Memory B cell (primary cell): ENCODE data around the gene CCS.

Experiments
- ATAC-seq: fragments of 150-1000 bp; cut with Tn5 transposase; 2 replicates; pipeline ENCODE4 v1.10.0; 2021; ENCODE audit warnings: low read depth, mild to moderate bottlenecking, moderate library complexity
- DNase-seq, 2 donors: peaks; one replicate each; pipeline ENCODE4 v3.0.0; 2022; ENCODE audit warnings: low spot score in 2 of 2
- H3K27ac Mint-ChIP-seq: one replicate; pipeline ENCODE4 v1.8.0; 2022; ENCODE audit warnings: mild to moderate bottlenecking, moderate library complexity, mixed read lengths
- H3K27me3 Mint-ChIP-seq: one replicate; pipeline ENCODE4 v1.8.0; 2022; ENCODE audit warnings: mixed read lengths
- H3K36me3 Mint-ChIP-seq: one replicate; pipeline ENCODE4 v1.8.0; 2022; ENCODE audit warnings: mild to moderate bottlenecking, mixed read lengths
- H3K4me1 Mint-ChIP-seq: one replicate; pipeline ENCODE4 v1.8.0; 2022; ENCODE audit warnings: mixed read lengths
- H3K4me3 Mint-ChIP-seq: one replicate; pipeline ENCODE4 v1.8.0; 2022; ENCODE audit warnings: mild to moderate bottlenecking, moderate library complexity, mixed read lengths
- H3K9me3 Mint-ChIP-seq: one replicate; pipeline ENCODE4 v1.8.0; 2022; ENCODE audit warnings: mixed read lengths

CCS gene

DNA sequence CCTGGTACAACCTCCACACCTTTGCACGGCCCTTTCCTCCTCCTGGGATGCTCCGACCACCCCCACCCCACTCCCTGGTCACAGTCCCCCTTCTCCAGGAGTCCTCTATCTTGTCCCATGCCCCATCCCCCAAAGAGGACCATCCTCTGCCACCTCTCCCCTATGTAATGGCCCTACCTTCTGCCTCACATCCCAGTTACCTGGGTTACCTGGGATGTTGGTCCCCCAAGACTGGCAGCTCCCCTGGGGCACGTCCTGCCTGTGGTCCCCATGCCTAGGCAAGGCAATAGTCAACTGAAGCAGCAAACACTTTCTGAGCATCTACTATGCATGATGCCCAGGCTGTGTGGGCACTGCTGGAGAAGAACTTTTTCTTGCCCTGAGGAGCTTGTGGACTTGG lies 37.6 kb upstream of the CCS start:
- H3K9me3 Mint-ChIP-seq, result no peaks in the 10 kb centered on the region
- H3K4me1 Mint-ChIP-seq, result no peaks in the 10 kb centered on the region
- H3K36me3 Mint-ChIP-seq, result no peaks in the 10 kb centered on the region
- ATAC-seq, result no peak
- no peak overlapping the region for H3K27ac Mint-ChIP-seq
- DNase-seq, result no peak
- H3K4me3 Mint-ChIP-seq, result no peak overlapping the region
- H3K27me3 Mint-ChIP-seq, result peaks cover 9% of the 10 kb centered on the region

DNA sequence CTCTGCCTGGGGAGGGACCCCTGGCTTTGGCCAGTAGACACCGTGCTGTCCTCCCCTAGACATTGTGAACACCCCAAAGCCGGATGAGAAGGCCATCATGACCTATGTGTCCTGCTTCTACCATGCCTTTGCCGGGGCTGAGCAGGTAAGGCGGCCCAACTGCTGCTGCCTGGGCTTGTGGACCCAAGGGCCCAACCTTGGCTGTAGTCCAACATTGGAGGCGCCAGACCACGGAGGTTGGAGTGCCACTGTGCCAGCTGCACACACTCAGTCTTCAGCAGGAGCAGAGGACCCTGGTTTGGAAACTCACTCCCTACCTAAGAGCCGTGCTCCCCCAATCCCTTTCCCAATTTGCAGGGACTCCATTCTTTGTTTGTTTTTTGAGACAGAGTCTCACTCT lies 36.9 kb upstream of the CCS start:
- H3K36me3 Mint-ChIP-seq, result no peaks in the 10 kb centered on the region
- H3K4me3 Mint-ChIP-seq, result no peak overlapping the region
- no peaks in the 10 kb centered on the region for H3K9me3 Mint-ChIP-seq
- no peak for DNase-seq
- no peak overlapping the region for H3K27ac Mint-ChIP-seq
- peaks cover 9% of the 10 kb centered on the region for H3K27me3 Mint-ChIP-seq
- no peak for ATAC-seq
- H3K4me1 Mint-ChIP-seq, result no peaks in the 10 kb centered on the region

DNA sequence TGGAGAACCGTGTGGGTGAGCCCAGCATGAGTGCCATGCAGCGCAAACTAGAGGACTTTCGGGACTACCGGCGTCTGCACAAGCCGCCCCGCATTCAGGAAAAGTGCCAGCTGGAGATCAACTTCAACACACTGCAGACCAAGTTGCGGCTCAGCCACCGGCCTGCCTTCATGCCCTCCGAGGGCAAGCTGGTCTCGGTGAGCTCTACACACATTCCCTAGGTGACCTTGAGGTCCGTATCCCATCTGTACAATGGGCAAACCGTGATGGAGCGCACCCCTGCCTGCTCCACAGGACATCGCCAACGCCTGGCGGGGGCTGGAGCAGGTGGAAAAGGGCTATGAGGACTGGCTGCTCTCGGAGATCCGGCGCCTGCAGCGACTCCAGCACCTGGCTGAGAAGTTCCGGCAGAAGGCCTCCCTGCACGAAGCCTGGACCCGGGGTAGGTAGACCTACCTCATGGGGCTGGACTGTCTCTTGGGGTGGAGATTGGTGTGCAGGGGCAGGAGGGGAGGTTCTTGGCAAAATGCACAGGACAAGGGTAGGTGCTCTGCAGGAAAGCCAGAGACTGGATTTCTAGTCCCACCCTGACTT lies 35.2 kb upstream of the CCS start:
- Mint-ChIP-seq H3K27ac (no peak overlapping the region), H3K27me3 (peaks cover 9% of the 10 kb centered on the region), H3K36me3 (no peaks in the 10 kb centered on the region), H3K4me1 (no peaks in the 10 kb centered on the region), H3K9me3 (no peaks in the 10 kb centered on the region), H3K4me3 (no peak overlapping the region)
- ATAC-seq (no peak), DNase-seq (no peak)

DNA sequence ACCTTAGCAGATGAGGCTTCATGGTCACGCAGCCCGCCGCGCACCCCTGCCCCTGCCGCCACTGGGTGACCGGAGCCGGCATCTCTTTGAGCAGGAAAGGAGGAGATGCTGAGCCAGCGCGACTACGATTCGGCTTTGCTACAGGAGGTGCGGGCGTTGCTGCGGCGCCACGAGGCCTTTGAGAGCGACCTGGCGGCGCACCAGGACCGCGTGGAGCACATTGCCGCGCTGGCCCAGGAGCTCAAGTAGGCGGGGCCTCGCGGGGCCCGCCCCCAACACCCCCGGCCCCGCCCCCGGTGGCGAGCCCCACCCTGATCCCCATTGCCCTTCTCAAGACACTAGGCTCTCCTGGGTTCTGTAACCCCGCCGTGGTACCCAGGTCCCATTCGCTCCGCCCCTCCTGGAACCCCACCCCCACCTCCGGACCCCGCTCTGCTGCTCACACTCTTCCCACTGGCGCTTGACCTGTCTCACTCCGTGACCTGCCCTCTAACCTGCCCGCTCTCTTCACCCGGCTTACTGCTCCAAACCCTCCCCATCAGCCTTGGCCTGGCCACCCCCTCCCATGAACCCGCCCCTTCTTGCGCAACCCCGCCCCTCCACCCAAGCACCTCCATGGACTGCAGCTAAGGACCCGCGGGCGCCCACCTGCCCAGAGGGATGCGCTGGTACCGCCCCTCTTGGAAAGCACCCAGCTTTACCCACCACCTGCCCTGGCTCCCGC lies 33.7 kb upstream of the CCS start:
- Mint-ChIP-seq H3K4me1 (no peaks in the 10 kb centered on the region), H3K9me3 (no peaks in the 10 kb centered on the region), H3K27me3 (peaks cover 9% of the 10 kb centered on the region), H3K27ac (no peak overlapping the region), H3K4me3 (no peak overlapping the region), H3K36me3 (no peaks in the 10 kb centered on the region)
- DNase-seq (no peak), ATAC-seq (peak; percentile 55)

DNA sequence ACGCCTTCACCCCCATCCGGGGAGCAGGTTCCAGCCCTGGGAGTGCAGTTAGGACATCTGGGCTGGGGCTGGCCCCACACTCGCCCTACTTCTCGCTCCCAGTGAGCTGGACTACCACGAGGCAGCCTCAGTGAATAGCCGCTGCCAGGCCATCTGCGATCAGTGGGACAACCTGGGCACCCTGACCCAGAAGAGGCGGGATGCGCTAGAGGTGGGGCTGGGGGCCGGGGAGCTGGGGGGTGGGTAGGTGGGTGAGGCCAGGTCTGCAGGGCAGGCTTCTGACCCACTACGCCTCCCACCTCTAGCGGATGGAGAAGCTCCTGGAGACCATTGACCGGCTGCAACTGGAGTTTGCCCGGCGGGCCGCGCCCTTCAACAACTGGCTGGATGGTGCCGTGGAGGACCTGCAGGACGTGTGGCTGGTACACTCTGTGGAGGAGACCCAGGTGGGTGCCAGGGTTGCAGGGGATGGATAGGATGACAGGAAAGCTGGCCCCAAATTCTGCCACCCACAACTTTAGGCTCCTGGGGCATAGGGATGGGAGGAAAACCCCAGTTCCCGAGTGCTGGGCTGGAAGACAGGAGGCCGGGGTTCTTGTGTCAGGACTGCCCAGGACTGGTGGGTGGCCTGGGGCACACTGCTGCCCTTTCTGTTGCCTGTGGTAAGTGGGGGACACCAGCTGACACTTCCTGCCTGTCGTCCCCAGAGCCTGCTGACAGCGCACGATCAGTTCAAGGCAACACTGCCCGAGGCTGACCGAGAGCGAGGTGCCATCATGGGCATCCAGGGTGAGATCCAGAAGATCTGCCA lies 32.9 kb upstream of the CCS start:
- Mint-ChIP-seq H3K27me3 (peaks cover 9% of the 10 kb centered on the region), H3K4me1 (no peaks in the 10 kb centered on the region), H3K27ac (no peak overlapping the region), H3K4me3 (no peak overlapping the region), H3K36me3 (no peaks in the 10 kb centered on the region), H3K9me3 (no peaks in the 10 kb centered on the region)
- DNase-seq, result no peak
- no peak for ATAC-seq

DNA sequence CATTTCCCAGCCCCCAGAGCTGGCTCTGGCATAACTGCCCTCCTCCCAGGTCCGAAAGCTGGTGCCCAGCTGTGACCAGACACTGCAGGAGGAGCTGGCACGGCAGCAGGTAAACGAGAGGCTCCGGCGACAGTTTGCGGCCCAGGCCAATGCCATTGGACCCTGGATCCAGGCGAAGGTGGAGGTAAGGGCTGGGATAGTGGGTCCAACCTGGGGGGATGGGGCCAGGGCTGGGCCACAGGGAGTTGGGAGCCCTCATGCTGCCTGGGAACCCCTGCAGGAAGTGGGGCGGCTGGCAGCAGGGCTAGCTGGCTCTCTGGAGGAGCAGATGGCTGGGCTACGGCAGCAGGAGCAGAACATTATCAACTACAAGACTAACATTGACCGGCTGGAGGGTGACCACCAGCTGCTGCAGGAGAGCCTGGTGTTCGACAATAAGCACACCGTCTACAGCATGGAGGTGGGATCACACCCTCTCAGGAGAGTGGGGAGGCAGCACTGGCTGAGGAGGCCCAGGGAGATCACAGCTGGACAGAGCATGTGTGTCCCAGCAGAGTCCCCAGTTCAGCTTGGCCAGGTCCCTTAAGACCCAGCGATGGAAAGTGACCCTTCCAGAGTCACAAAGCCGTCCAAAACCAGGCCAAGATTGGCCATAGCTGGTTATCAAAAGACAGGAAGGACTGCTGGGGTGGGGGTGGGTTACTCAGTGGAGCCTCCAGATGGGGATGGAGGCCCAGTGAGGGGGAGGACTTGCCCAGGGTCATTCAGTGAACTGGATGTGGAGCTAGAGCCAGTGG lies 31.6 kb upstream of the CCS start:
- Mint-ChIP-seq H3K4me3 (no peak overlapping the region), H3K36me3 (peaks cover 4% of the 10 kb centered on the region), H3K4me1 (no peaks in the 10 kb centered on the region), H3K27me3 (peaks cover 11% of the 10 kb centered on the region), H3K27ac (no peak overlapping the region), H3K9me3 (no peaks in the 10 kb centered on the region)
- DNase-seq (no peak), ATAC-seq (no peak)

DNA sequence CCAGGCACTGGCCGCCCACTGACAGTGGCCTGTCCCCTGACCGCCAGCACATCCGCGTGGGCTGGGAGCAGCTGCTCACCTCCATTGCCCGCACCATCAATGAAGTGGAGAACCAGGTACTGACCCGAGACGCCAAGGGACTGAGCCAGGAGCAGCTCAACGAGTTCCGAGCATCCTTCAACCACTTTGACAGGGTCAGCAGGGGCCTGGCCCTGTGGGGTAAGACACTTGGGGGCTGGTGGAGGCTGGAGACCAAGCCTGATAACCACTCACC lies 31.1 kb upstream of the CCS start:
- Mint-ChIP-seq H3K27me3 (peaks cover 11% of the 10 kb centered on the region), H3K27ac (no peak overlapping the region), H3K9me3 (no peaks in the 10 kb centered on the region), H3K4me3 (no peak overlapping the region), H3K4me1 (no peaks in the 10 kb centered on the region), H3K36me3 (peaks cover 4% of the 10 kb centered on the region)
- DNase-seq, result no peak
- no peak for ATAC-seq

DNA sequence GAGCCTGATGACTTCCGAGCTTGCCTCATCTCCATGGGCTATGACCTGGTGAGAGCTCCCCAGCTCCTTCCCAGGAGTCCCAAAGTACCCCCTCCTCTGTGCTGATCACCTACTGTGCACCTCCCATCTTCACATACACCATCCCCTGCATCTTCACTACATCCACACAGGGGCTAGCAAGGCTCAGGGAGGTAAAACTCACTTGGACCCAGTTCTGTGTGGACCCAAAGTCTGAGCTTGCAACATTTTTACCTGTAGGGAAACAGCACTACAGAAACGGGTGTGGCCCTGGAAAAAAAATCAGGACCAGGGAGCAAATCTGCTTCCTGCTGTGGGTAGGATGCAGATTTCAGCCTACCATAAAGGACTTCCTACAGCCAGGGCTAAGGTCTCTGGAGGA lies 30.7 kb upstream of the CCS start:
- ATAC-seq (no peak), DNase-seq (no peak)
- Mint-ChIP-seq H3K36me3 (peaks cover 4% of the 10 kb centered on the region), H3K4me3 (no peak overlapping the region), H3K9me3 (no peaks in the 10 kb centered on the region), H3K27me3 (peaks cover 9% of the 10 kb centered on the region), H3K27ac (no peak overlapping the region), H3K4me1 (no peaks in the 10 kb centered on the region)

DNA sequence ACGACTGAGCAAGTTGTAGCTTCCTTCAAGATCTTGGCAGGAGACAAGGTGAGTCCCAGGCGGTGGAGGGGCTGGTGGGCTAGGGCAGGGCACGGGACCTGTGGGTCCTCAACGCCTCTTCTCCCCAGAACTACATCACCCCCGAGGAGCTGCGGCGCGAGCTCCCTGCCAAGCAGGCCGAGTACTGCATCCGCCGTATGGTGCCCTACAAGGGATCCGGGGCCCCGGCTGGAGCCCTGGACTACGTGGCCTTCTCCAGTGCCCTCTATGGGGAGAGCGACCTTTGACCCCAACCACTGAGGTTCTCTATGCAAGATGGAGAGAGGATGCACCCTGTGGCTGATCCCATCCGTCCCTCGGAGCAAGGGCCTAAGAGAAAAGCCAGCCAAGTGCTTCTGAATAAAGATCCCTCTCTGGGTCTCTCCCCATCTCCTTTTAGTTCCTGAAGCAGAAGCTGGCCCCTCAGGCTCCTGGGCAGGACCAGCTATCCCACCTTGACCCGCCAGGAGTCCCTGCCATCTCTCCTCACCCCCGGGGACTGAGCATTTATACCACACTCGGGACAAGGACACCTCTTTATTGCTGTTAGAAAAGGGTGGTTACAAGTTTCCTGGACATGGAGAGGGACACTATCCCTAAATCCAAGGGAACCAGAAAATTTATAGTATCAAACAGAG lies 29.9 kb upstream of the CCS start:
- peaks cover 3% of the 10 kb centered on the region for H3K4me1 Mint-ChIP-seq
- DNase-seq (no peak), ATAC-seq (no peak)
- no peak overlapping the region for H3K27ac Mint-ChIP-seq
- H3K36me3 Mint-ChIP-seq, result peaks cover 4% of the 10 kb centered on the region
- H3K4me3 Mint-ChIP-seq, result no peak overlapping the region
- peaks cover 5% of the 10 kb centered on the region for H3K27me3 Mint-ChIP-seq
- H3K9me3 Mint-ChIP-seq, result no peaks in the 10 kb centered on the region

DNA sequence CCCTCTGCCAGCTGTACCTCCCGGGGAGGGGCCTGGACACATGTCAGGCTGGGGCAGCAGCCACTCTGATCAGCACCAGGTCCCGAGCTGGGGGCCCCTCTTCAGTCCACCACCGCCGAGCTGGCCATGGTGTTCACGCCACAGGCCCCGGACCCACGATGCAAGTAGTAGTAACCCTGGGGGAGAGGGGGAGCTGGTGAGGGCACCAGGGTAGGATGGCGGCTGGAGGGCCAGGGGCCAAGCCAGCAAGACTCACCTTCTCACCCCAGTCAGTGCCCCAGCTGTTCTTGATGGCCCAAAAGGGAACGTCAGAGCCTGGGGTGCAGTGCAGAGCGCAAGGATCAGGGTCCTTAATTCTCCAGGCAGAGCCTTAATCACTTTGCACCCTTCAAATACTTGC lies 29.2 kb upstream of the CCS start:
- peaks cover 4% of the 10 kb centered on the region for H3K27me3 Mint-ChIP-seq
- no peak for ATAC-seq
- peaks cover 4% of the 10 kb centered on the region for H3K36me3 Mint-ChIP-seq

DNA sequence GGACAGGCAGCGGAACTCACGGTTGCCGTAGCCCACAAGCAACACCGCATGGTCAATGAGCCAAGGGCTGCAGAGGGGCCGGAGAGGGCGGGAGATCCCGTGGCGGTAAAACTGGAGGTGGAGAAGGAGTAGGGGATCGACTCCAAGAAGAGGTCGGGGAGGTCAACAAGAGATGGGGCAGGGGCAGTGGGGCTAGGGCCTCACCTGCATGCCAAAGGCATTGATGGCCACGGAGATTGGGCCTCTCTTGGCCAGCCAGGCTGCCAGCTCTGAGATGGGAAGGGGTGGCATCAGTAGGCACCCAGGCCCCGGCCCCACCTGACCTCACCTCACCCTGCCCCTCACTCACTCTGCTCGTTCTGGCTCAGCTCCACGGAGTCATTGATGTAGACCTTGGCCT lies 28.4 kb upstream of the CCS start:
- Mint-ChIP-seq H3K27me3 (peaks cover 3% of the 10 kb centered on the region), H3K27ac (no peak overlapping the region)
- ATAC-seq, result no peak

More for the DNA sequence above, 29.2 kb upstream of the CCS start:
- Mint-ChIP-seq H3K4me1 (peaks cover 3% of the 10 kb centered on the region), H3K9me3 (no peaks in the 10 kb centered on the region), H3K27ac (no peak overlapping the region), H3K4me3 (no peak overlapping the region)
- DNase-seq, result no peak

DNA sequence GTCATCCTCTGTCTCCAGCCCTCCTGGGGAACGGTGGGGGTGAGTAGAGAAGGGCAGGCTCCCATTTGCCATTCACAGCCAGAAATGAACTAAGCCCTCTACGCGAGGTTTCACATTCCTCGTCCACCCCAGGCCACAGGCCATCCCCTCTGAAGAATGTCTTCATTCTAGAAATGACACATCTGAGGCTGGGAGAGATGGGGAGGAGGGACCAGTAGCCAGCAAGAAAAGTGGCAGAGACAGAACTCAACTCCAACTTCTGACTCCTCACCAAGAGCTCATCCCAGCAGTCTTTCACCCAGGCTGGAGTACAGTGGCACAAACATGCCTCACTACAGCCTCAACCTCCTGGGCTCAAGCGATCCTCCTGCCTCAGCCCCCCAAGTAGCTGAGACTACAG lies 28.0 kb upstream of the CCS start:
- Mint-ChIP-seq H3K36me3 (peaks cover 4% of the 10 kb centered on the region), H3K27me3 (peaks cover 3% of the 10 kb centered on the region), H3K9me3 (no peaks in the 10 kb centered on the region), H3K4me1 (peaks cover 3% of the 10 kb centered on the region), H3K27ac (no peak overlapping the region), H3K4me3 (no peak overlapping the region)
- no peak for DNase-seq
- ATAC-seq, result no peak

More for the DNA sequence above, 28.4 kb upstream of the CCS start:
- no peak for DNase-seq
- Mint-ChIP-seq H3K36me3 (peaks cover 4% of the 10 kb centered on the region), H3K9me3 (no peaks in the 10 kb centered on the region), H3K4me3 (no peak overlapping the region), H3K4me1 (peaks cover 3% of the 10 kb centered on the region)

DNA sequence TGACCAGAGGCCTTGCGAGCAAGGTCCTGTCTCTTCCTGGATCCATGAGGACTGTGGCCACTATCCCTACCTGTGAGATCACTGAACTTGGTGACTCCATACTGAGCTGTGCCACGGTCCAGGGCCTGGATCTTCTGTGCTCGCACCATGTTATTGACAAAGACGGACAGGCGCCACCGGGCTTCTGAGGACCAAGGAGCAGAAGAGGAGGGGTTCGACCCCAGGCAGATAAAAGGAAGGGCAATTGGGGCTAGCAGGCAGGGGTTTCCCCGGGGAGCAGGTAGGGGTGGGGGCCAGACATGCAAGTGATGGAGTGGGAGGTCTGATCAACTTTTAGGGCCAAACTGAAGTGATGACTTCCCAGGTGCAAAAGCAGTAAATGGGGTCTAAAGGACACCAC lies 26.8 kb upstream of the CCS start:
- DNase-seq (no peak), ATAC-seq (no peak)
- H3K36me3 Mint-ChIP-seq, result peaks cover 4% of the 10 kb centered on the region
- no peak overlapping the region for H3K27ac Mint-ChIP-seq
- H3K9me3 Mint-ChIP-seq, result no peaks in the 10 kb centered on the region
- H3K27me3 Mint-ChIP-seq, result peaks cover 6% of the 10 kb centered on the region
- no peak overlapping the region for H3K4me3 Mint-ChIP-seq
- peaks cover 3% of the 10 kb centered on the region for H3K4me1 Mint-ChIP-seq

DNA sequence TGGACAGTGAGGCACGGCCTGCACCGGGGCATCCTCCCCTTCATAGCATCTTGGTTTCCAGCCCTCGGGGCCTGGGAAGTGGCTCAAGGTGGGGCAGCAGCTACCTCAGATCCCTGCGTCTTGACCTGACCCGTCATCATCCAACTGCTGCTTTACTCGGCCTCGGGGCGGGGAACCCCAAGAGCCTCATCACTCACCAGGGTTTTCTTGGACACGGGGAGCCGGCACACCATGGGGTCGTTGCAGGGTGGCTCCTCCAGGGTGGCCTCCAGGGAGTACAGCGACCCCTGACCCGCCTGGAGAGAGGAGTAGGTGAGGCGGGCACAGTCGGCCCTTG lies 25.2 kb upstream of the CCS start:
- H3K27ac Mint-ChIP-seq, result no peak overlapping the region
- no peak for ATAC-seq
- H3K27me3 Mint-ChIP-seq, result peaks cover 6% of the 10 kb centered on the region

More for the DNA sequence above, 25.2 kb upstream of the CCS start:
- H3K4me3 Mint-ChIP-seq, result peak overlapping the region; percentile 80
- H3K9me3 Mint-ChIP-seq, result no peaks in the 10 kb centered on the region
- peaks cover 4% of the 10 kb centered on the region for H3K36me3 Mint-ChIP-seq
- H3K4me1 Mint-ChIP-seq, result peaks cover 3% of the 10 kb centered on the region
- DNase-seq, result no peak
